ENCODE results near the gene KIF25.

KIF25 gene

GRCh38 chr6:168050881-168051586 is 53.6 kb downstream of the KIF25 start:
- DNase-seq (ENCODE audit: low spot score), result peak; percentile 70

GRCh38 chr6:168051648-168052047 is 54.2 kb downstream of the KIF25 start:
- no peak for DNase-seq (ENCODE audit: low spot score)

GRCh38 chr6:168052291-168052891 is 54.9 kb downstream of the KIF25 start:
- DNase-seq (ENCODE audit: low spot score), result peak; percentile 55

- DNase-seq (ENCODE audit: low spot score), result no peak
These were observed 55.9 kb downstream of the KIF25 start for GRCh38 chr6:168053086-168053956.

GRCh38 chr6:168053957-168054471 is 56.5 kb downstream of the KIF25 start:
- DNase-seq (ENCODE audit: low spot score), result no peak

GRCh38 chr6:168054765-168055560 is 57.5 kb downstream of the KIF25 start:
- DNase-seq (ENCODE audit: low spot score), result no peak

GRCh38 chr6:168055696-168056489 is 58.4 kb downstream of the KIF25 start:
- no peak for DNase-seq (ENCODE audit: low spot score)

- no peak for DNase-seq (ENCODE audit: low spot score)
These were observed 59.5 kb downstream of the KIF25 start for GRCh38 chr6:168056892-168057527.

- no peak for DNase-seq (ENCODE audit: low spot score)
These were observed 60.4 kb downstream of the KIF25 start for GRCh38 chr6:168057836-168058235.

GRCh38 chr6:168058691-168059551 is 61.5 kb downstream of the KIF25 start:
- DNase-seq (ENCODE audit: low spot score), result peak; percentile 64

- peak; percentile 83 for DNase-seq (ENCODE audit: low spot score)
These were observed 63.1 kb downstream of the KIF25 start for GRCh38 chr6:168060521-168060931.

- DNase-seq (ENCODE audit: low spot score), result no peak
These were observed 64.1 kb downstream of the KIF25 start for GRCh38 chr6:168061269-168062210.

GRCh38 chr6:168062346-168063289 is 65.1 kb downstream of the KIF25 start:
- no peak for DNase-seq (ENCODE audit: low spot score)

- no peak for DNase-seq (ENCODE audit: low spot score)
These were observed 66.0 kb downstream of the KIF25 start for GRCh38 chr6:168063431-168063830.

- DNase-seq (ENCODE audit: low spot score), result no peak
These were observed 66.8 kb downstream of the KIF25 start for GRCh38 chr6:168064226-168064807.

GRCh38 chr6:168067081-168067759 is 69.7 kb downstream of the KIF25 start:
- no peak for DNase-seq (ENCODE audit: low spot score)
